Suprapubic skin (tissue), 4 donors: Measurements from ENCODE around the gene RFPL3. TPM values are rescaled to one million over a fixed set of nuclear protein-coding genes. Genes with fewer than 3 reads are reported as not detected.
"Not testable (repeated sequence)": the region's sequence is repeated elsewhere in the genome, so short reads cannot be mapped to it uniquely, and the experiment has no call there.

Experiments
- DNase-seq, 2 donors: peaks; one replicate each; pipeline ENCODE4 v3.0.0-alpha.2; 2019; ENCODE audit warnings: low spot score in 2 of 2
- H3K27ac ChIP-seq: fragments of 200-600 bp; sonication (generic); one replicate; pipeline ENCODE4 v1.5.1; 2019
- H3K27me3 ChIP-seq: fragments of 200-600 bp; sonication (generic); one replicate; pipeline ENCODE4 v1.5.1; 2019
- H3K36me3 ChIP-seq: fragments of 200-600 bp; sonication (generic); one replicate; pipeline ENCODE4 v1.5.1; 2019
- H3K4me1 ChIP-seq: fragments of 200-600 bp; sonication (generic); one replicate; pipeline ENCODE4 v1.5.1; 2019
- H3K4me3 ChIP-seq: fragments of 200-600 bp; sonication (generic); one replicate; pipeline ENCODE4 v1.5.1; 2019; ENCODE audit warnings: mild to moderate bottlenecking
- H3K9me3 ChIP-seq: fragments of 200-600 bp; sonication (generic); one replicate; pipeline ENCODE4 v1.5.1; 2019
- CTCF ChIP-seq, 2 donors: fragments of 200-600 bp in 1 of 2; fragments of 450-650 bp in 1 of 2; sonication (generic) in 1 of 2; IDR thresholded peaks; one replicate each; pipeline ENCODE4 v1.5.1; 2016 to 2019; ENCODE audit warnings: antibody characterized with exemption in 2 of 2, mild to moderate bottlenecking in 1 of 2, moderate library complexity in 1 of 2
- EP300 ChIP-seq: sonication (generic); formaldehyde crosslinking; IDR thresholded peaks from one replicate; pipeline ENCODE4 v1.6.1; 2017; ENCODE audit warnings: antibody characterized with exemption
- POLR2A ChIP-seq, 2 donors: fragments of 450-650 bp; IDR thresholded peaks; one replicate each; pipeline ENCODE4 v1.6.1; 2017; ENCODE audit warnings: antibody characterized with exemption in 2 of 2, mild to moderate bottlenecking in 2 of 2, moderate library complexity in 2 of 2
- POLR2AphosphoS5 ChIP-seq, 3 donors: sonication (generic); formaldehyde crosslinking; IDR thresholded peaks; one replicate each; pipeline ENCODE4 v1.6.1; 2017; ENCODE audit warnings: antibody characterized with exemption in 3 of 3
- WGBS: methylation state at CpG from one replicate; pipeline ENCODE4 v1.1.5; 2018; 5-methylcytosine and 5-hydroxymethylcytosine counted together
- total RNA-seq, 4 donors: library from RNA; depleted of rRNA; stranded (reverse); fragments of >200 nt; gene quantifications; one replicate each; pipeline ENCODE4 v1.1.0, GENCODE V29; 2016

Gene RFPL3
- total RNA-seq, 4 donors from 2014 or later = not detected

- WGBS = 61% methylated on average over 5 of the region's 5 CpGs
- TF ChIP-seq CTCF (IDR thresholded peaks at IDR 0.05) (no peak), EP300 (no peak), POLR2A (IDR thresholded peaks at IDR 0.05) (no peak), POLR2AphosphoS5 (IDR thresholded peaks at IDR 0.05) (no peak)
- no peaks in the 10 kb centered on the region for H3K36me3 ChIP-seq
- H3K9me3 ChIP-seq = no peaks in the 10 kb centered on the region
- H3K27me3 ChIP-seq = peaks cover 20% of the 10 kb centered on the region
- DNase-seq = no peak
- H3K27ac ChIP-seq = no peak overlapping the region
- H3K4me3 ChIP-seq = no peak overlapping the region
- no peaks in the 10 kb centered on the region for H3K4me1 ChIP-seq
Observed at GRCh38 chr22:32343941-32344340, 13.7 kb upstream of the RFPL3 start.

- H3K4me3 ChIP-seq = no peak overlapping the region
- H3K36me3 ChIP-seq = no peaks in the 10 kb centered on the region
- no peaks in the 10 kb centered on the region for H3K4me1 ChIP-seq
- H3K27me3 ChIP-seq = no peaks in the 10 kb centered on the region
- no peaks in the 10 kb centered on the region for H3K9me3 ChIP-seq
- no peak for TF ChIP-seq EP300
- no peak for TF ChIP-seq CTCF (IDR thresholded peaks at IDR 0.05)
- no peak for TF ChIP-seq POLR2A (IDR thresholded peaks at IDR 0.05)
- TF ChIP-seq POLR2AphosphoS5 (IDR thresholded peaks at IDR 0.05) = no peak
- WGBS = 71% methylated on average over 6 of the region's 6 CpGs
- H3K27ac ChIP-seq = no peak overlapping the region
- no peak for DNase-seq
Observed at GRCh38 chr22:32348031-32348611, 9.5 kb upstream of the RFPL3 start.

GRCh38 chr22:32351875-32352274, 5.8 kb upstream of the RFPL3 start:
- WGBS = 94% methylated on average over 1 of the region's 1 CpG
- not testable (repeated sequence) for H3K4me3 ChIP-seq, H3K27me3 ChIP-seq, H3K36me3 ChIP-seq, DNase-seq, H3K27ac ChIP-seq, H3K4me1 ChIP-seq, H3K9me3 ChIP-seq

- TF ChIP-seq POLR2AphosphoS5 (IDR thresholded peaks at IDR 0.05) = no peak
- no peak for TF ChIP-seq CTCF (IDR thresholded peaks at IDR 0.05)
- TF ChIP-seq POLR2A (IDR thresholded peaks at IDR 0.05) = no peak
- no peak for TF ChIP-seq EP300
- no peaks in the 10 kb centered on the region for H3K4me1 ChIP-seq
- no peaks in the 10 kb centered on the region for H3K36me3 ChIP-seq
- H3K27ac ChIP-seq = no peak overlapping the region
- WGBS = 88% methylated on average over 14 of the region's 14 CpGs
- no peaks in the 10 kb centered on the region for H3K9me3 ChIP-seq
- no peak for DNase-seq
- H3K27me3 ChIP-seq = no peaks in the 10 kb centered on the region
- H3K4me3 ChIP-seq = no peak overlapping the region
Observed at GRCh38 chr22:32352681-32353080, 5.0 kb upstream of the RFPL3 start.

GRCh38 chr22:32353292-32353691, 4.4 kb upstream of the RFPL3 start:
- H3K36me3 ChIP-seq = no peaks in the 10 kb centered on the region
- H3K27me3 ChIP-seq = no peaks in the 10 kb centered on the region
- no peaks in the 10 kb centered on the region for H3K9me3 ChIP-seq
- TF ChIP-seq EP300 (no peak), POLR2A (IDR thresholded peaks at IDR 0.05) (no peak)
- H3K27ac ChIP-seq = no peak overlapping the region
- H3K4me3 ChIP-seq = no peak overlapping the region
- no peak for DNase-seq
- WGBS = 96% methylated on average over 13 of the region's 28 CpGs
- H3K4me1 ChIP-seq = no peaks in the 10 kb centered on the region

GRCh38 chr22:32353840-32354239, 3.8 kb upstream of the RFPL3 start:
- TF ChIP-seq POLR2AphosphoS5 (IDR thresholded peaks at IDR 0.05) = no peak
- TF ChIP-seq EP300 = no peak
- no peak for TF ChIP-seq CTCF (IDR thresholded peaks at IDR 0.05)
- TF ChIP-seq POLR2A (IDR thresholded peaks at IDR 0.05) = no peak
- no peaks in the 10 kb centered on the region for H3K27me3 ChIP-seq
- H3K27ac ChIP-seq = no peak overlapping the region
- WGBS = 95% methylated on average over 11 of the region's 19 CpGs
- no peaks in the 10 kb centered on the region for H3K9me3 ChIP-seq
- no peak for DNase-seq
- H3K36me3 ChIP-seq = no peaks in the 10 kb centered on the region
- no peak overlapping the region for H3K4me3 ChIP-seq
- H3K4me1 ChIP-seq = no peaks in the 10 kb centered on the region
